K562 (cell line): Measurements from ENCODE around the gene BIRC6. TPM values are rescaled to one million over a fixed set of nuclear protein-coding genes. Genes with fewer than 3 reads are reported as not detected.
"Not testable (repeated sequence)": the region's sequence is repeated elsewhere in the genome, so short reads cannot be mapped to it uniquely, and the experiment has no call there.

Experiments
- ATAC-seq: fragments of 200-7000 bp; cut with Tn5 transposase; 3 replicates; pipeline ENCODE4 v1.9.1; 2020; ENCODE audit warnings: moderate library complexity
- BruUV-seq: library from RNA; stranded (reverse); fragments of 400-500 nt; replicated peaks from 2 replicates; lab custom pipeline; 2021; lab: Mats Ljungman, UMichigan
- CTCF ChIA-PET: fragments of 300-600 bp; formaldehyde crosslinking; extraction: SDS; loops from one replicate; lab custom pipeline; 2021; ENCODE audit warnings: low intra/inter-chr PET ratio; lab: Yijun Ruan, JAX
- POLR2A ChIA-PET: fragments of 300-600, 350-650 bp; sonication (Branson Sonifier 250); formaldehyde crosslinking; extraction: SDS; loops from one replicate; lab custom pipeline; 2021; ENCODE audit warnings: antibody characterized with exemption, inconsistent platforms; lab: Yijun Ruan, JAX
- DNase-seq, 4 experiments: peaks; one replicate each; pipeline versions ENCODE4 v3.0.0 to v3.0.0-alpha.2; 2011 to 2018; ENCODE audit warnings: low spot score in 3 of 4, mixed read lengths in 3 of 4; ENCODE audit errors: extremely low read depth in 1 of 4
- FAIRE-seq: peaks from 2 replicates; lab custom pipeline; 2011; peaks lifted over from hg19 to GRCh38; lab: Jason Lieb, UNC
- H2AFZ ChIP-seq: 2 replicates; pipeline ENCODE4 v1.6.0; 2011; ENCODE audit warnings: low read depth, low read length, control low read depth, inconsistent platforms
- H3K27ac ChIP-seq: fragments of 200-600 bp; 3 replicates; pipeline ENCODE4 v1.8.0; 2011; ENCODE audit warnings: low read depth, mild to moderate bottlenecking, control low read depth, inconsistent platforms, low read length, moderate library complexity, mixed read lengths; ENCODE audit errors: extremely low read depth
- H3K27me3 ChIP-seq, 2 experiments: fragments of 300-600 bp in 1 of 2; 2 replicates in 1 of 2; 3 replicates in 1 of 2; pipeline versions ENCODE4 v1.6.0 to v1.8.0; 2011; ENCODE audit warnings: inconsistent platforms in 2 of 2, low read length in 2 of 2, mild to moderate bottlenecking in 1 of 2, mixed read lengths in 1 of 2, moderate library complexity in 1 of 2; ENCODE audit not compliant: control insufficient read depth in 2 of 2, insufficient read depth in 2 of 2
- H3K36me3 ChIP-seq: fragments of 300-600 bp; 3 replicates; pipeline ENCODE4 v1.8.0; 2011; ENCODE audit warnings: mild to moderate bottlenecking, low read length, inconsistent platforms; ENCODE audit not compliant: control insufficient read depth, insufficient read depth
- H3K4me1 ChIP-seq, 2 experiments: fragments of 200-600 bp in 1 of 2; replicated peaks in 1 of 2; 2 replicates in 1 of 2; 3 replicates in 1 of 2; pipeline versions ENCODE4 v1.5.1 to v1.8.0; 2011; ENCODE audit warnings: inconsistent platforms in 2 of 2, low read length in 2 of 2, mild to moderate bottlenecking in 1 of 2, mixed read lengths in 1 of 2, moderate library complexity in 1 of 2; ENCODE audit not compliant: control insufficient read depth in 2 of 2, insufficient read depth in 2 of 2
- H3K4me2 ChIP-seq: 2 replicates; pipeline ENCODE4 v1.6.1; 2011; ENCODE audit warnings: low read length, control low read depth, inconsistent platforms, mixed read lengths; ENCODE audit not compliant: insufficient read depth
- H3K4me3 ChIP-seq: fragments of 200-600 bp; sonication (generic), shearing (Covaris generic); 2 replicates; pipeline ENCODE4 v1.5.1; 2016; ENCODE audit warnings: control low read depth, inconsistent platforms
- H3K79me2 ChIP-seq: fragments of 200-600 bp; 3 replicates; pipeline ENCODE4 v1.8.0; 2011; ENCODE audit warnings: low read length, inconsistent platforms; ENCODE audit not compliant: control insufficient read depth, insufficient read depth
- H3K9ac ChIP-seq, 2 experiments: 2 replicates each; pipeline versions ENCODE4 v1.6.0 to v1.6.1; 2011; ENCODE audit warnings: low read depth in 2 of 2, low read length in 2 of 2, control low read depth in 1 of 2, inconsistent platforms in 1 of 2, mild to moderate bottlenecking in 1 of 2, mixed read lengths in 1 of 2; ENCODE audit not compliant: insufficient read depth in 1 of 2
- H3K9me1 ChIP-seq: one replicate; pipeline ENCODE4 v1.6.0; 2011; ENCODE audit warnings: inconsistent platforms, mild to moderate bottlenecking, low read length, moderate library complexity; ENCODE audit not compliant: control insufficient read depth, insufficient read depth
- H3K9me3 ChIP-seq: replicated peaks from 2 replicates; pipeline ENCODE4 v1.5.1; 2011; ENCODE audit warnings: low read depth, low read length, inconsistent platforms; ENCODE audit not compliant: control insufficient read depth, insufficient read depth
- H4K20me1 ChIP-seq: replicated peaks from 2 replicates; pipeline ENCODE4 v1.6.1; 2011; ENCODE audit warnings: low read length, inconsistent platforms, mixed read lengths; ENCODE audit not compliant: control insufficient read depth, insufficient read depth
- AFF4 ChIP-seq: sonication (generic); formaldehyde crosslinking; IDR thresholded peaks from 2 replicates; pipeline ENCODE4 v1.8.0; 2023; ENCODE audit warnings: mild to moderate bottlenecking, missing genetic modification reagents
- IRF1 ChIP-seq: sonication (generic); formaldehyde crosslinking; IDR thresholded peaks from 2 replicates; pipeline ENCODE4 v1.8.0; 2022; ENCODE audit warnings: missing genetic modification reagents, mild to moderate bottlenecking, borderline replicate concordance
- RHOXF2B ChIP-seq: fragments of 250-450 bp; sonication (Bioruptor Pico); conservative IDR thresholded peaks from 2 replicates; pipeline ENCODE4 v1.5.1; 2021
- RREB1 ChIP-seq: fragments of 250-450 bp; sonication (Bioruptor Pico); IDR thresholded peaks from 2 replicates; pipeline ENCODE4 v1.4.0; 2020
- TEAD4 ChIP-seq, 2 experiments: sonication (generic) in 1 of 2; formaldehyde crosslinking in 1 of 2; IDR thresholded peaks; 2 replicates each; pipeline versions ENCODE4 v1.6.1 to v1.8.0; 2012 to 2022; ENCODE audit warnings: borderline replicate concordance in 1 of 2, inconsistent platforms in 1 of 2, low read length in 1 of 2, mild to moderate bottlenecking in 1 of 2, missing genetic modification reagents in 1 of 2
- ZNF253 ChIP-seq: fragments of 250-450 bp; sonication (Bioruptor Pico); conservative IDR thresholded peaks from 2 replicates; pipeline ENCODE4 v1.6.1; 2021; ENCODE audit warnings: mild to moderate bottlenecking
- ZNF398 ChIP-seq: fragments of 250-450 bp; sonication (Bioruptor Pico); IDR thresholded peaks from 2 replicates; pipeline ENCODE4 v1.8.0; 2021; ENCODE audit warnings: moderate library complexity, mild to moderate bottlenecking, inconsistent platforms
- WGBS: fragments of 100-300 bp; shearing (Covaris generic); methylation state at CpG from one replicate; pipeline ENCODE4 v1.1.6; 2016; ENCODE audit warnings: low coverage, mixed read lengths; ENCODE audit not compliant: insufficient coverage; ENCODE audit errors: missing lambda C conversion rate; 5-methylcytosine and 5-hydroxymethylcytosine counted together
- in situ Hi-C: fragments of 300-500 bp; cut with MboI; formaldehyde crosslinking; loops from 4 replicates; pipeline ENCODE4 v1.15.0; 2018; ENCODE audit warnings: inconsistent platforms, mixed read lengths
- intact Hi-C: fragments of 100-400 bp; cut with micrococcal nuclease; formaldehyde crosslinking; loops from 2 replicates; pipeline ENCODE4 v1.14.2; 2022
- polyA plus RNA-seq, 8 experiments: library from polyadenylated mRNA; depleted of rRNA in 4 of 8; stranded (reverse) in 5 of 8; unstranded in 3 of 8; fragments of >200 nt; fragmentation: Nextera tagmentation in 2 of 8; fragmentation: Illumina TruSeq in 1 of 8; extraction: Ambion mirVana in 2 of 8; extraction: Trizol in 1 of 8; gene quantifications; 2 replicates each; pipeline versions ENCODE4 v1.2.1 to v1.2.3, GENCODE V29; 2011 to 2014; ENCODE audit warnings: inconsistent platforms in 1 of 8, missing spikeins in 1 of 8
- total RNA-seq, 7 experiments: library from RNA; depleted of rRNA in 6 of 7; stranded (reverse); fragments of >200 nt in 6 of 7; fragmentation: Illumina TruSeq in 2 of 7; extraction: Trizol in 2 of 7; gene quantifications; 2 replicates each; pipeline versions ENCODE4 v1.2.1 to v1.2.3, GENCODE V29; 2011 to 2021; ENCODE audit warnings: low replicate concordance in 1 of 7

BIRC6 gene
- total and polyA plus RNA-seq, 9 of the 15 experiments (the other 6 are each of a cell fraction or from before 2014, with no cell fraction given) = 18.8 to 110 (median 49.8) TPM

- no peak for TF ChIP-seq ZNF398
- no peak for TF ChIP-seq ZNF253
- no peak for TF ChIP-seq AFF4 (CRISPR knock-in tag)
- TF ChIP-seq TEAD4 (IDR thresholded peaks at IDR 0.05; ENCODE audit: low read length) = no peak
- no peak for TF ChIP-seq TEAD4 (CRISPR knock-in tag; IDR thresholded peaks at IDR 0.05; ENCODE audit: borderline replicate concordance)
- TF ChIP-seq RHOXF2B (CRISPR knock-in tag) = no peak
- no peak for TF ChIP-seq RREB1 (CRISPR knock-in tag)
- no peak for TF ChIP-seq IRF1 (CRISPR knock-in tag)
- TF ChIP-seq, all 486 proteins: peak for 0
Measured at GRCh38 chr2:32363597-32363996, 6.8 kb downstream of the BIRC6 start (continued).

- H3K9ac ChIP-seq, H3K4me2 ChIP-seq, ATAC-seq, H2AFZ ChIP-seq, H3K27me3 ChIP-seq, CTCF ChIA-PET, BruUV-seq, H3K4me3 ChIP-seq, DNase-seq, H3K9me1 ChIP-seq, FAIRE-seq, in situ Hi-C loops, intact Hi-C loops, H3K9me3 ChIP-seq, POLR2A ChIA-PET, H3K4me1 ChIP-seq, H3K27ac ChIP-seq: not testable (repeated sequence)
- Histone ChIP-seq H4K20me1 (peaks cover 15% of the 10 kb centered on the region), H3K36me3 (peaks cover 24% of the 10 kb centered on the region), H3K79me2 (peaks cover 100% of the 10 kb centered on the region)
- 91% methylated on average over 9 of the region's 9 CpGs for whole genome bisulfite sequencing
Measured at GRCh38 chr2:32364290-32364689, 7.5 kb downstream of the BIRC6 start.
